Coronary artery (tissue), 2 donors: ENCODE measurements around the gene RAB25.
"Not testable (repeated sequence)": the region's sequence is repeated elsewhere in the genome, so short reads cannot be mapped to it uniquely, and the experiment has no call there.

Source experiments
- DNase-seq: peaks from one replicate; pipeline ENCODE4 v3.0.0-alpha.2; 2017; ENCODE audit warnings: low spot score
- H3K27ac ChIP-seq, 2 donors: fragments of 200-600 bp; sonication (generic); one replicate each; pipeline ENCODE4 v1.5.1; 2016 to 2019
- H3K4me3 ChIP-seq: fragments of 200-600 bp; sonication (generic); 2 replicates; pipeline ENCODE4 v1.5.1; 2016; ENCODE audit warnings: mild to moderate bottlenecking, moderate library complexity
- CTCF ChIP-seq: fragments of 200-600 bp; sonication (generic); IDR thresholded peaks from one replicate; pipeline ENCODE4 v1.5.1; 2019; ENCODE audit warnings: antibody characterized with exemption

RAB25 gene

GRCh38 chr1:156021954-156022353 lies 39.0 kb upstream of the RAB25 start:
- TF ChIP-seq CTCF: no peak
- no peak overlapping the region for H3K27ac ChIP-seq
- no peak for DNase-seq
- H3K4me3 ChIP-seq: no peak overlapping the region

GRCh38 chr1:156024801-156025200 lies 36.2 kb upstream of the RAB25 start:
- TF ChIP-seq CTCF: no peak
- Histone ChIP-seq H3K4me3 (no peak overlapping the region), H3K27ac (no peak overlapping the region)
- DNase-seq: no peak

- no peak for TF ChIP-seq CTCF
- Histone ChIP-seq H3K27ac (no peak overlapping the region), H3K4me3 (no peak overlapping the region)
- DNase-seq: no peak
Observed at GRCh38 chr1:156025876-156026275, 35.1 kb upstream of the RAB25 start.

GRCh38 chr1:156026588-156026987 lies 34.4 kb upstream of the RAB25 start:
- no peak for DNase-seq
- no peak for TF ChIP-seq CTCF
- no peak overlapping the region for H3K4me3 ChIP-seq
- H3K27ac ChIP-seq: no peak overlapping the region

GRCh38 chr1:156033011-156033410 lies 27.9 kb upstream of the RAB25 start:
- no peak for TF ChIP-seq CTCF
- Histone ChIP-seq H3K4me3 (no peak overlapping the region), H3K27ac (no peak overlapping the region)
- no peak for DNase-seq

- not testable (repeated sequence) for H3K4me3 ChIP-seq, H3K27ac ChIP-seq, DNase-seq
Observed at GRCh38 chr1:156034991-156035390, 26.0 kb upstream of the RAB25 start.

- Histone ChIP-seq H3K27ac (no peak overlapping the region), H3K4me3 (no peak overlapping the region)
- no peak for TF ChIP-seq CTCF
- no peak for DNase-seq
Observed at GRCh38 chr1:156042828-156043227, 18.1 kb upstream of the RAB25 start.

- Histone ChIP-seq H3K27ac (no peak overlapping the region), H3K4me3 (no peak overlapping the region)
- TF ChIP-seq CTCF: no peak
- DNase-seq: no peak
Observed at GRCh38 chr1:156045076-156045475, 15.9 kb upstream of the RAB25 start.
